Tibial artery (tissue), 4 donors: Measurements from ENCODE around the gene SMIM14.
"Not testable (repeated sequence)": the region's sequence is repeated elsewhere in the genome, so short reads cannot be mapped to it uniquely, and the experiment has no call there.

Source experiments
- DNase-seq, 2 donors: peaks; one replicate each; pipeline ENCODE4 v3.0.0-alpha.2; 2019
- H3K27ac ChIP-seq, 2 donors: fragments of 200-600 bp; sonication (generic) in 1 of 2; 1 replicate in 1 of 2; 2 replicates in 1 of 2; pipeline ENCODE4 v1.5.1; 2018 to 2019; ENCODE audit warnings: mild to moderate bottlenecking in 1 of 2
- H3K27me3 ChIP-seq, 2 donors: fragments of 200-600 bp; sonication (generic) in 1 of 2; one replicate each; pipeline versions ENCODE4 v1.5.1 to v1.6.0; 2016 to 2019
- H3K36me3 ChIP-seq, 3 donors: fragments of 200-600 bp; sonication (generic) in 2 of 3; one replicate each; pipeline ENCODE4 v1.5.1; 2016 to 2019; ENCODE audit warnings: mild to moderate bottlenecking in 2 of 3
- H3K4me1 ChIP-seq, 4 donors: fragments of 200-600 bp; sonication (generic) in 2 of 4; 1 replicate in 3 of 4; 2 replicates in 1 of 4; pipeline ENCODE4 v1.5.1; 2016 to 2019
- H3K4me3 ChIP-seq, 2 donors: fragments of 200-600 bp; sonication (generic) in 1 of 2; 1 replicate in 1 of 2; 2 replicates in 1 of 2; pipeline ENCODE4 v1.5.1; 2018 to 2019; ENCODE audit warnings: mild to moderate bottlenecking in 2 of 2
- H3K9me3 ChIP-seq, 3 donors: fragments of 200-600 bp; sonication (generic) in 1 of 3; one replicate each; pipeline ENCODE4 v1.5.1; 2016 to 2019
- CTCF ChIP-seq, 2 experiments: fragments of 200-600 bp in 1 of 2; fragments of 450-650 bp in 1 of 2; IDR thresholded peaks; one replicate each; pipeline ENCODE4 v1.5.1; 2017 to 2019; ENCODE audit warnings: antibody characterized with exemption in 2 of 2, mild to moderate bottlenecking in 1 of 2, moderate library complexity in 1 of 2
- intact Hi-C: fragments of 100-400 bp; cut with DNase I; formaldehyde crosslinking; loops from one replicate; pipeline ENCODE4 v1.15.0; 2023; ENCODE audit warnings: low total_unique reads

Gene SMIM14

GRCh38 chr4:39660045-39660444 lies 21.4 kb upstream of the SMIM14 start:
- H3K9me3 ChIP-seq = no peaks in the 10 kb centered on the region
- no peak for TF ChIP-seq CTCF (IDR thresholded peaks at IDR 0.05)
- intact Hi-C loops = no loop called here
- no peaks in the 10 kb centered on the region for H3K36me3 ChIP-seq
- no peak overlapping the region for H3K27ac ChIP-seq
- DNase-seq = no peak
- H3K4me1 ChIP-seq = no peaks in the 10 kb centered on the region
- no peaks in the 10 kb centered on the region for H3K27me3 ChIP-seq
- H3K4me3 ChIP-seq = no peak overlapping the region

- H3K27ac ChIP-seq = no peak overlapping the region
- no peaks in the 10 kb centered on the region for H3K27me3 ChIP-seq
- no peaks in the 10 kb centered on the region for H3K36me3 ChIP-seq
- peak; percentile 22 to 47 for TF ChIP-seq CTCF (IDR thresholded peaks at IDR 0.05)
- no peaks in the 10 kb centered on the region for H3K4me1 ChIP-seq
- no peaks in the 10 kb centered on the region for H3K9me3 ChIP-seq
- DNase-seq = no peak
- H3K4me3 ChIP-seq = no peak overlapping the region
- intact Hi-C loops = no loop called here
Observed at GRCh38 chr4:39658756-39659155, 20.1 kb upstream of the SMIM14 start.

GRCh38 chr4:39657465-39657864 lies 18.8 kb upstream of the SMIM14 start:
- Histone ChIP-seq H3K36me3 (no peaks in the 10 kb centered on the region), H3K4me1 (no peaks in the 10 kb centered on the region), H3K27ac (no peak overlapping the region), H3K4me3 (no peak overlapping the region), H3K9me3 (no peaks in the 10 kb centered on the region), H3K27me3 (no peaks in the 10 kb centered on the region)
- no peak for DNase-seq
- intact Hi-C loops = no loop called here
- TF ChIP-seq CTCF (IDR thresholded peaks at IDR 0.05) = no peak

- H3K27ac ChIP-seq, H3K4me1 ChIP-seq, intact Hi-C loops: not testable (repeated sequence)
Observed at GRCh38 chr4:39656638-39657037, 18.0 kb upstream of the SMIM14 start.

GRCh38 chr4:39655876-39656275 lies 17.2 kb upstream of the SMIM14 start:
- Histone ChIP-seq H3K27me3 (no peaks in the 10 kb centered on the region), H3K4me3 (no peak overlapping the region), H3K4me1 (no peaks in the 10 kb centered on the region), H3K36me3 (no peaks in the 10 kb centered on the region), H3K9me3 (no peaks in the 10 kb centered on the region), H3K27ac (no peak overlapping the region)
- peak in 1 of 2 donors; percentile 53 for DNase-seq
- intact Hi-C loops = no loop called here
- TF ChIP-seq CTCF (IDR thresholded peaks at IDR 0.05) = no peak

More at GRCh38 chr4:39656638-39657037, 18.0 kb upstream of the SMIM14 start:
- H3K36me3 ChIP-seq, DNase-seq, H3K27me3 ChIP-seq, H3K4me3 ChIP-seq, H3K9me3 ChIP-seq: not testable (repeated sequence)

- peak overlapping the region in 1 of 2 donors; percentile 18 for H3K27ac ChIP-seq
Observed at GRCh38 chr4:39655211-39655610, 16.5 kb upstream of the SMIM14 start.

GRCh38 chr4:39651586-39651985 lies 12.9 kb upstream of the SMIM14 start:
- DNase-seq, H3K9me3 ChIP-seq, H3K4me1 ChIP-seq, intact Hi-C loops, H3K27ac ChIP-seq, H3K36me3 ChIP-seq, H3K27me3 ChIP-seq, H3K4me3 ChIP-seq: not testable (repeated sequence)

More at GRCh38 chr4:39655211-39655610, 16.5 kb upstream of the SMIM14 start:
- H3K4me3 ChIP-seq = no peak overlapping the region
- H3K9me3 ChIP-seq = no peaks in the 10 kb centered on the region
- intact Hi-C loops = no loop called here
- no peak for TF ChIP-seq CTCF (IDR thresholded peaks at IDR 0.05)
- no peaks in the 10 kb centered on the region for H3K27me3 ChIP-seq
- no peaks in the 10 kb centered on the region for H3K4me1 ChIP-seq
- no peak for DNase-seq
- H3K36me3 ChIP-seq = no peaks in the 10 kb centered on the region
